Gastrocnemius medialis (tissue), 4 donors: ENCODE results near the gene ATP5F1D.

ENCODE experiments used
- POLR2A ChIP-seq, 2 donors: fragments of 450-650 bp; IDR thresholded peaks; one replicate each; pipeline ENCODE4 v1.6.1; 2017; ENCODE audit warnings: antibody characterized with exemption in 2 of 2, mild to moderate bottlenecking in 2 of 2, moderate library complexity in 2 of 2
- TF ChIP-seq, protein P1 (sequence below), 5 experiments: fragments of 450-650 bp in 3 of 5; fragments of 200-600 bp in 2 of 5; sonication (generic) in 2 of 5; IDR thresholded peaks in 4 of 5; conservative IDR thresholded peaks in 1 of 5; 1 replicate in 4 of 5; 2 replicates in 1 of 5; pipeline ENCODE4 v1.5.1; 2016 to 2019; ENCODE audit warnings: antibody characterized with exemption in 5 of 5, mild to moderate bottlenecking in 3 of 5, moderate library complexity in 3 of 5

DNA sequence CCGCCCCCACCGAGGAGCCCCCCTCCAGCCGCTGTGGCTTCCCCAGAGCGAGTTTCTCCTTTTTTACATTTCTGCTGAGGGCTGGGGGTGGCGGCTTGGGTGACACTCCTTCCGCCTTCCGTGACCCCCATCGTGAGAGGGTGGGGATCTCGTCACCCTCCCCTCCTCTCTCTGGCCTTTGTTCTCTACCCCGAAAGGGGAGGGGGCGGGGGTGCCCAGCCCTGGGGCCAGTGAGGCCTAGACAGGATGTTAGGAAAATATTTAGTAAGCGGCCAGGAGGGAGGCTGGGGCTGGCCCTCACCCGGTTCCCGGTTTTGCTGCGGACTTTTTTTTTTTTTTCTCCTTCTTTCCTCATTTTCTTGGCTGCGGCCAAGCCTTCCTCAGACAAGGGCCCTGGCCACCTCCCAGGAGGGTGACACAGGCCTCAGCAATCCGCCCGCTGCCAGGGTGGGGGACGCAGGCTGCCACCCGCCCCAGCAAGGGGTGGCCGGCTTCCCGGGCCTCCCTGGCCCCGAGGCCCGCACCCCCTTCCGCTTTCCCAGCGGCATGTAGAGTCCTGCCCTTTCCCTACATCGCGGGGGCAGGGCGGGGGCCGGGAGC lies 10.8 kb downstream of the ATP5F1D start:
- TF ChIP-seq, protein P1, sequence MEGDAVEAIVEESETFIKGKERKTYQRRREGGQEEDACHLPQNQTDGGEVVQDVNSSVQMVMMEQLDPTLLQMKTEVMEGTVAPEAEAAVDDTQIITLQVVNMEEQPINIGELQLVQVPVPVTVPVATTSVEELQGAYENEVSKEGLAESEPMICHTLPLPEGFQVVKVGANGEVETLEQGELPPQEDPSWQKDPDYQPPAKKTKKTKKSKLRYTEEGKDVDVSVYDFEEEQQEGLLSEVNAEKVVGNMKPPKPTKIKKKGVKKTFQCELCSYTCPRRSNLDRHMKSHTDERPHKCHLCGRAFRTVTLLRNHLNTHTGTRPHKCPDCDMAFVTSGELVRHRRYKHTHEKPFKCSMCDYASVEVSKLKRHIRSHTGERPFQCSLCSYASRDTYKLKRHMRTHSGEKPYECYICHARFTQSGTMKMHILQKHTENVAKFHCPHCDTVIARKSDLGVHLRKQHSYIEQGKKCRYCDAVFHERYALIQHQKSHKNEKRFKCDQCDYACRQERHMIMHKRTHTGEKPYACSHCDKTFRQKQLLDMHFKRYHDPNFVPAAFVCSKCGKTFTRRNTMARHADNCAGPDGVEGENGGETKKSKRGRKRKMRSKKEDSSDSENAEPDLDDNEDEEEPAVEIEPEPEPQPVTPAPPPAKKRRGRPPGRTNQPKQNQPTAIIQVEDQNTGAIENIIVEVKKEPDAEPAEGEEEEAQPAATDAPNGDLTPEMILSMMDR (IDR thresholded peaks at IDR 0.05 in 4 of 5, conservative IDR thresholded peaks at IDR 0.05 in 1 of 5): no peak
- TF ChIP-seq POLR2A (IDR thresholded peaks at IDR 0.05): peak in 1 of 2 donors; percentile 5
